ENCODE measurements around the gene LRRC3B.

DNA sequence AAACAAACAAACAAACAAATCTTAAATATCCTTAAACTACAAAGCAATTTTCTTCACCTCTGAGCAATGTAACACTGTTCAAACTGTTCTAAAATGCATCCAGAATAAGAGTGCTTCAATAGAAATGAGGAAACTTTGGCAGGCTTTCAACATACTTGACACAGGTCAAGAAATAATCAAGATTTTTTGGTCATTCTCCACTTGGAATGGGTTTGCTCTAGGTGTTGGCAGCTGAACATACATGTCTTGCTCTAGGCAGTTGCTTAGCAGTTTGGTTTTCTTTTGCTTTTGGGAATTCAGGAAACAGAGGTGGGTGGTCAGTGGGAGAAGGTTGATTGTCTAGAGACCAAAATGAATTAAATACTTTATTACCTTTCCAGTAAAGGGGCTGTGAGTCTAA is 1.4 kb upstream of the LRRC3B start:
- TF ChIP-seq CTCF (conservative IDR thresholded peaks at IDR 0.05; ENCODE audit: low read length) = no peak
- no peak for TF ChIP-seq EZH2phosphoT487 (IDR thresholded peaks at IDR 0.05; ENCODE audit: borderline replicate concordance)
